ENCODE results near the gene UBXN2A.

Gene UBXN2A

GRCh38 chr2:23954325-23955014 lies 14.2 kb downstream of the UBXN2A start:
- peak in 1 of 2 donors; percentile 36 for DNase-seq (ENCODE audit: low read depth in 2 of 2)
- H3K4me3 ChIP-seq (replicated peaks in 1 of 2; ENCODE audit: low read depth in 2 of 2, low read length in 2 of 2), result no peak overlapping the region
- peak; percentile 13 for TF ChIP-seq CTCF (IDR thresholded peaks at IDR 0.05; ENCODE audit: low read depth, low read length)

GRCh38 chr2:23967846-23968245 lies 27.6 kb downstream of the UBXN2A start:
- no peak for DNase-seq (ENCODE audit: low read depth in 2 of 2)
- H3K4me3 ChIP-seq (replicated peaks in 1 of 2; ENCODE audit: low read depth in 2 of 2, low read length in 2 of 2), result no peak overlapping the region
- TF ChIP-seq CTCF (IDR thresholded peaks at IDR 0.05; ENCODE audit: low read depth, low read length), result no peak

GRCh38 chr2:23976883-23977282 lies 36.6 kb downstream of the UBXN2A start:
- no peak for TF ChIP-seq CTCF (IDR thresholded peaks at IDR 0.05; ENCODE audit: low read depth, low read length)
- DNase-seq (ENCODE audit: low read depth in 2 of 2), result no peak
- no peak overlapping the region for H3K4me3 ChIP-seq (replicated peaks in 1 of 2; ENCODE audit: low read depth in 2 of 2, low read length in 2 of 2)

- no peak overlapping the region for H3K4me3 ChIP-seq (replicated peaks in 1 of 2; ENCODE audit: low read depth in 2 of 2, low read length in 2 of 2)
- DNase-seq (ENCODE audit: low read depth in 2 of 2), result peak; percentile 25 to 44
- peak; percentile 29 for TF ChIP-seq CTCF (IDR thresholded peaks at IDR 0.05; ENCODE audit: low read depth, low read length)
Measured at GRCh38 chr2:23988371-23988770, 48.1 kb downstream of the UBXN2A start.

- no peak for TF ChIP-seq CTCF (IDR thresholded peaks at IDR 0.05; ENCODE audit: low read depth, low read length)
Measured at GRCh38 chr2:23992931-23993330, 52.7 kb downstream of the UBXN2A start.

GRCh38 chr2:23993736-23994269 lies 53.5 kb downstream of the UBXN2A start:
- no peak for TF ChIP-seq CTCF (IDR thresholded peaks at IDR 0.05; ENCODE audit: low read depth, low read length)
- DNase-seq (ENCODE audit: low read depth in 2 of 2), result no peak
- no peak overlapping the region for H3K4me3 ChIP-seq (replicated peaks in 1 of 2; ENCODE audit: low read depth in 2 of 2, low read length in 2 of 2)

More at GRCh38 chr2:23992931-23993330, 52.7 kb downstream of the UBXN2A start:
- no peak for DNase-seq (ENCODE audit: low read depth in 2 of 2)
- no peak overlapping the region for H3K4me3 ChIP-seq (replicated peaks in 1 of 2; ENCODE audit: low read depth in 2 of 2, low read length in 2 of 2)

Measured in cardiac fibroblast (primary cell).